ENCODE data around the gene KLRG1.

The KLRG1 gene

GRCh38 chr12:8953773-8954402 is 35.5 kb upstream of the KLRG1 start:
- H3K4me1 ChIP-seq (ENCODE audit: control insufficient read depth in 1 of 2, insufficient read depth in 2 of 2, low read length in 2 of 2) = no peaks in the 10 kb centered on the region
- H3K4me3 ChIP-seq (ENCODE audit: low read depth in 1 of 2, low read length in 2 of 2) = no peak overlapping the region
- H3K36me3 ChIP-seq (ENCODE audit: control insufficient read depth in 1 of 2, insufficient read depth in 2 of 2, low read length in 2 of 2) = peaks cover 0 to 4% of the 10 kb centered on the region in 2 donors
- no peaks in the 10 kb centered on the region for H3K9me3 ChIP-seq (ENCODE audit: control insufficient read depth in 1 of 2, low read length in 2 of 2)
- H3K27me3 ChIP-seq (ENCODE audit: low read depth, low read length) = no peaks in the 10 kb centered on the region
- H3K27ac ChIP-seq (ENCODE audit: low read length) = no peak overlapping the region

GRCh38 chr12:8956073-8956472 is 33.3 kb upstream of the KLRG1 start:
- peaks cover 0 to 4% of the 10 kb centered on the region in 2 donors for H3K36me3 ChIP-seq (ENCODE audit: control insufficient read depth in 1 of 2, insufficient read depth in 2 of 2, low read length in 2 of 2)
- no peaks in the 10 kb centered on the region for H3K9me3 ChIP-seq (ENCODE audit: control insufficient read depth in 1 of 2, low read length in 2 of 2)
- H3K4me3 ChIP-seq (ENCODE audit: low read depth in 1 of 2, low read length in 2 of 2) = no peak overlapping the region
- no peaks in the 10 kb centered on the region for H3K27me3 ChIP-seq (ENCODE audit: low read depth, low read length)
- no peak overlapping the region for H3K27ac ChIP-seq (ENCODE audit: low read length)
- no peaks in the 10 kb centered on the region for H3K4me1 ChIP-seq (ENCODE audit: control insufficient read depth in 1 of 2, insufficient read depth in 2 of 2, low read length in 2 of 2)

GRCh38 chr12:8956772-8957171 is 32.6 kb upstream of the KLRG1 start:
- Histone ChIP-seq H3K36me3 (ENCODE audit: control insufficient read depth in 1 of 2, insufficient read depth in 2 of 2, low read length in 2 of 2) (peaks cover 0 to 4% of the 10 kb centered on the region in 2 donors), H3K4me1 (ENCODE audit: control insufficient read depth in 1 of 2, insufficient read depth in 2 of 2, low read length in 2 of 2) (no peaks in the 10 kb centered on the region), H3K27me3 (ENCODE audit: low read depth, low read length) (no peaks in the 10 kb centered on the region), H3K27ac (ENCODE audit: low read length) (no peak overlapping the region), H3K4me3 (ENCODE audit: low read depth in 1 of 2, low read length in 2 of 2) (no peak overlapping the region), H3K9me3 (ENCODE audit: control insufficient read depth in 1 of 2, low read length in 2 of 2) (no peaks in the 10 kb centered on the region)

GRCh38 chr12:8957561-8957960 is 31.8 kb upstream of the KLRG1 start:
- Histone ChIP-seq H3K4me3 (ENCODE audit: low read depth in 1 of 2, low read length in 2 of 2) (no peak overlapping the region), H3K27me3 (ENCODE audit: low read depth, low read length) (no peaks in the 10 kb centered on the region), H3K36me3 (ENCODE audit: control insufficient read depth in 1 of 2, insufficient read depth in 2 of 2, low read length in 2 of 2) (peaks cover 0 to 4% of the 10 kb centered on the region in 2 donors), H3K9me3 (ENCODE audit: control insufficient read depth in 1 of 2, low read length in 2 of 2) (no peaks in the 10 kb centered on the region), H3K4me1 (ENCODE audit: control insufficient read depth in 1 of 2, insufficient read depth in 2 of 2, low read length in 2 of 2) (no peaks in the 10 kb centered on the region), H3K27ac (ENCODE audit: low read length) (no peak overlapping the region)

- H3K36me3 ChIP-seq (ENCODE audit: control insufficient read depth in 1 of 2, insufficient read depth in 2 of 2, low read length in 2 of 2) = peaks cover 0 to 4% of the 10 kb centered on the region in 2 donors
- H3K27ac ChIP-seq (ENCODE audit: low read length) = no peak overlapping the region
- H3K4me3 ChIP-seq (ENCODE audit: low read depth in 1 of 2, low read length in 2 of 2) = no peak overlapping the region
- H3K4me1 ChIP-seq (ENCODE audit: control insufficient read depth in 1 of 2, insufficient read depth in 2 of 2, low read length in 2 of 2) = no peaks in the 10 kb centered on the region
- no peaks in the 10 kb centered on the region for H3K9me3 ChIP-seq (ENCODE audit: control insufficient read depth in 1 of 2, low read length in 2 of 2)
- no peaks in the 10 kb centered on the region for H3K27me3 ChIP-seq (ENCODE audit: low read depth, low read length)
These were observed 31.3 kb upstream of the KLRG1 start for GRCh38 chr12:8958066-8958465.

- Histone ChIP-seq H3K9me3 (ENCODE audit: control insufficient read depth in 1 of 2, low read length in 2 of 2) (no peaks in the 10 kb centered on the region), H3K4me3 (ENCODE audit: low read depth in 1 of 2, low read length in 2 of 2) (no peak overlapping the region), H3K4me1 (ENCODE audit: control insufficient read depth in 1 of 2, insufficient read depth in 2 of 2, low read length in 2 of 2) (no peaks in the 10 kb centered on the region), H3K27me3 (ENCODE audit: low read depth, low read length) (no peaks in the 10 kb centered on the region), H3K36me3 (ENCODE audit: control insufficient read depth in 1 of 2, insufficient read depth in 2 of 2, low read length in 2 of 2) (no peaks in the 10 kb centered on the region), H3K27ac (ENCODE audit: low read length) (no peak overlapping the region)
These were observed 29.2 kb upstream of the KLRG1 start for GRCh38 chr12:8960176-8960575.

GRCh38 chr12:8968761-8969160 is 20.6 kb upstream of the KLRG1 start:
- Histone ChIP-seq H3K9me3 (ENCODE audit: control insufficient read depth in 1 of 2, low read length in 2 of 2) (peaks cover 5 to 26% of the 10 kb centered on the region in 2 donors), H3K36me3 (ENCODE audit: control insufficient read depth in 1 of 2, insufficient read depth in 2 of 2, low read length in 2 of 2) (no peaks in the 10 kb centered on the region), H3K27ac (ENCODE audit: low read length) (no peak overlapping the region), H3K4me3 (ENCODE audit: low read depth in 1 of 2, low read length in 2 of 2) (peak overlapping the region in 1 of 2 donors; percentile 38), H3K4me1 (ENCODE audit: control insufficient read depth in 1 of 2, insufficient read depth in 2 of 2, low read length in 2 of 2) (no peaks in the 10 kb centered on the region), H3K27me3 (ENCODE audit: low read depth, low read length) (no peaks in the 10 kb centered on the region)

- no peak overlapping the region for H3K27ac ChIP-seq (ENCODE audit: low read length)
- no peaks in the 10 kb centered on the region for H3K4me1 ChIP-seq (ENCODE audit: control insufficient read depth in 1 of 2, insufficient read depth in 2 of 2, low read length in 2 of 2)
- no peak overlapping the region for H3K4me3 ChIP-seq (ENCODE audit: low read depth in 1 of 2, low read length in 2 of 2)
- H3K27me3 ChIP-seq (ENCODE audit: low read depth, low read length) = no peaks in the 10 kb centered on the region
- no peaks in the 10 kb centered on the region for H3K36me3 ChIP-seq (ENCODE audit: control insufficient read depth in 1 of 2, insufficient read depth in 2 of 2, low read length in 2 of 2)
- peaks cover 5 to 31% of the 10 kb centered on the region in 2 donors for H3K9me3 ChIP-seq (ENCODE audit: control insufficient read depth in 1 of 2, low read length in 2 of 2)
These were observed 19.4 kb upstream of the KLRG1 start for GRCh38 chr12:8969861-8970411.

- H3K4me3 ChIP-seq (ENCODE audit: low read depth in 1 of 2, low read length in 2 of 2) = no peak overlapping the region
- H3K4me1 ChIP-seq (ENCODE audit: control insufficient read depth in 1 of 2, insufficient read depth in 2 of 2, low read length in 2 of 2) = no peaks in the 10 kb centered on the region
- H3K9me3 ChIP-seq (ENCODE audit: control insufficient read depth in 1 of 2, low read length in 2 of 2) = peaks cover 5 to 31% of the 10 kb centered on the region in 2 donors
- no peaks in the 10 kb centered on the region for H3K36me3 ChIP-seq (ENCODE audit: control insufficient read depth in 1 of 2, insufficient read depth in 2 of 2, low read length in 2 of 2)
- no peak overlapping the region for H3K27ac ChIP-seq (ENCODE audit: low read length)
- no peaks in the 10 kb centered on the region for H3K27me3 ChIP-seq (ENCODE audit: low read depth, low read length)
These were observed 18.9 kb upstream of the KLRG1 start for GRCh38 chr12:8970432-8970831.

GRCh38 chr12:8980137-8980536 is 9.2 kb upstream of the KLRG1 start:
- H3K27me3 ChIP-seq (ENCODE audit: low read depth, low read length) = no peaks in the 10 kb centered on the region
- H3K27ac ChIP-seq (ENCODE audit: low read length) = no peak overlapping the region
- no peaks in the 10 kb centered on the region for H3K4me1 ChIP-seq (ENCODE audit: control insufficient read depth in 1 of 2, insufficient read depth in 2 of 2, low read length in 2 of 2)
- H3K9me3 ChIP-seq (ENCODE audit: control insufficient read depth in 1 of 2, low read length in 2 of 2) = peaks cover 0 to 25% of the 10 kb centered on the region in 2 donors
- peak overlapping the region in 1 of 2 donors; percentile 34 for H3K4me3 ChIP-seq (ENCODE audit: low read depth in 1 of 2, low read length in 2 of 2)
- H3K36me3 ChIP-seq (ENCODE audit: control insufficient read depth in 1 of 2, insufficient read depth in 2 of 2, low read length in 2 of 2) = peaks cover 0 to 7% of the 10 kb centered on the region in 2 donors

- Histone ChIP-seq H3K36me3 (ENCODE audit: control insufficient read depth in 1 of 2, insufficient read depth in 2 of 2, low read length in 2 of 2) (peaks cover 0 to 7% of the 10 kb centered on the region in 2 donors), H3K4me1 (ENCODE audit: control insufficient read depth in 1 of 2, insufficient read depth in 2 of 2, low read length in 2 of 2) (no peaks in the 10 kb centered on the region), H3K27me3 (ENCODE audit: low read depth, low read length) (no peaks in the 10 kb centered on the region), H3K9me3 (ENCODE audit: control insufficient read depth in 1 of 2, low read length in 2 of 2) (peaks cover 0 to 8% of the 10 kb centered on the region in 2 donors), H3K4me3 (ENCODE audit: low read depth in 1 of 2, low read length in 2 of 2) (no peak overlapping the region), H3K27ac (ENCODE audit: low read length) (no peak overlapping the region)
These were observed 4.1 kb upstream of the KLRG1 start for GRCh38 chr12:8985213-8985754.
